ENCODE data around the gene ADAMTS19. TPM values are rescaled to one million over a fixed set of nuclear protein-coding genes. Genes with fewer than 3 reads are reported as not detected.

ADAMTS19 gene
- total and polyA plus RNA-seq, 9 donors, result 0.18 to 23.5 (median 2.2) TPM

DNA sequence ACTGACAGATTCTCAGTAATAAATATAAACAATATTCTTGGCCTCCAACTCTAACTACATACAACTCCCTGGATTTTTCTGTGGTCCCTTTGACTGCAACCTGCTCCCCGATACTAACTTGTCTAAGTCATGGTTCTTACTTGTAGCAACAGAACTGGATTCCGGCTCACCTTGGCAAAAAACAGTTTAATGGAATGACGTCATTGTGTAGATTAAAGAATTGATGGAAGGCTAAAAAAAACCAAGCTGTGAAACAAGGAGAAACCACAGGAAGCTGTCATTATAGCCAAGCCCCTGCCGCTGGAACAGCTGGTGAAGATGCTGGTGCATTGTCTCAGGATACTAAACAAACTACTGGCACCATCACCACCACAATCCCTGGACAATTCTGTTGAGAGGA is 11.4 kb upstream of the ADAMTS19 start:
- WGBS, 3 donors, result 89 to 93% (median 91%) methylated on average over 4 of the region's 4 CpGs
- Histone ChIP-seq H3K4me1 (ENCODE audit: insufficient read depth) (no peaks in the 10 kb centered on the region), H3K9me3 (no peaks in the 10 kb centered on the region), H3K27ac (no peak overlapping the region), H3K4me3 (no peak overlapping the region), H3K27me3 (no peaks in the 10 kb centered on the region), H3K36me3 (no peaks in the 10 kb centered on the region)
- intact Hi-C loops (cut with DNase I), result no loop called here
- TF ChIP-seq EP300 (IDR thresholded peaks at IDR 0.05) (no peak), POLR2A (IDR thresholded peaks at IDR 0.05) (no peak)
- TF ChIP-seq, protein P1, sequence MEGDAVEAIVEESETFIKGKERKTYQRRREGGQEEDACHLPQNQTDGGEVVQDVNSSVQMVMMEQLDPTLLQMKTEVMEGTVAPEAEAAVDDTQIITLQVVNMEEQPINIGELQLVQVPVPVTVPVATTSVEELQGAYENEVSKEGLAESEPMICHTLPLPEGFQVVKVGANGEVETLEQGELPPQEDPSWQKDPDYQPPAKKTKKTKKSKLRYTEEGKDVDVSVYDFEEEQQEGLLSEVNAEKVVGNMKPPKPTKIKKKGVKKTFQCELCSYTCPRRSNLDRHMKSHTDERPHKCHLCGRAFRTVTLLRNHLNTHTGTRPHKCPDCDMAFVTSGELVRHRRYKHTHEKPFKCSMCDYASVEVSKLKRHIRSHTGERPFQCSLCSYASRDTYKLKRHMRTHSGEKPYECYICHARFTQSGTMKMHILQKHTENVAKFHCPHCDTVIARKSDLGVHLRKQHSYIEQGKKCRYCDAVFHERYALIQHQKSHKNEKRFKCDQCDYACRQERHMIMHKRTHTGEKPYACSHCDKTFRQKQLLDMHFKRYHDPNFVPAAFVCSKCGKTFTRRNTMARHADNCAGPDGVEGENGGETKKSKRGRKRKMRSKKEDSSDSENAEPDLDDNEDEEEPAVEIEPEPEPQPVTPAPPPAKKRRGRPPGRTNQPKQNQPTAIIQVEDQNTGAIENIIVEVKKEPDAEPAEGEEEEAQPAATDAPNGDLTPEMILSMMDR (IDR thresholded peaks at IDR 0.05), result no peak
- DNase-seq, result no peak

DNA sequence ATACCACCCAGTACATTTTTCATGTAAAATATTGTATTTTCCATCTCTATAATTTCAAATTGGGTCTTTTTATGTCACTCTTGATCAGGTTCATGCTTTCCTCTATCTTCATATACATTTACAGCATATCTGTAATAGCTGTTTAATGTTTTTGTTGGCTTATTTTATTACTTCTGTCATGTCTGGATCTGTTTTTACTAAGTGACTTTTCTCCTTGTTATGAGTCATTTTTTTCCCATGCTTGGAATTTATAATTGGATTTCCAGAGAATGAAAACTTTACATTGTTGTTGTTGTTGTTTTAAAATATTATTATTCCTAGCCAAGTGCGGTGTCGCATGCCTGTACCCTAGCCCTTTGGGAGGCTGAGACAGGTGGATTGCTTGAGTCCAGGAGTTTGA is 5.6 kb upstream of the ADAMTS19 start:
- Histone ChIP-seq H3K27me3 (no peaks in the 10 kb centered on the region), H3K9me3 (no peaks in the 10 kb centered on the region), H3K4me1 (ENCODE audit: insufficient read depth) (peaks cover under 1% of the 10 kb centered on the region), H3K27ac (no peak overlapping the region), H3K4me3 (no peak overlapping the region), H3K36me3 (no peaks in the 10 kb centered on the region)
- DNase-seq, result no peak
- WGBS, 3 donors, result 95 to 98% (median 98%) methylated on average over 2 of the region's 2 CpGs
- TF ChIP-seq, protein P1 (IDR thresholded peaks at IDR 0.05), result no peak
- no peak for TF ChIP-seq EP300 (IDR thresholded peaks at IDR 0.05)
- no peak for TF ChIP-seq POLR2A (IDR thresholded peaks at IDR 0.05)
- intact Hi-C loops (cut with DNase I), result no loop called here

DNA sequence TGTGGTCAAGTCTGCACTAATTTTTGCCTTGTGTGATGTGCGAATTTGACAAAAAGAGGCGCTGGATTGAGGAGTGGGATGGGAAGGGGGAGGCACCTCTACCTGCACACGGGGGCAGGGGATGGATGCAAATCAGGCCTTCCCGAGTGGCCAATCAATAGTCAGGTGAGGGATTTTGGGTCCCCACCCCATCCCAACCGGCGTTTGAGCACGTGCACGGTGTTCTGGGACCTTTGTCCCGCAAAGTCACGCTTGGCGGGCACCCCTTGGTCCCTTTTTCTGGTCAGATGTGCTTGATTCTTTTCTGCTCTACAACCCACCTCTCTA is 685 bp upstream of the ADAMTS19 start:
- no peaks in the 10 kb centered on the region for H3K36me3 ChIP-seq
- peak overlapping the region; percentile 57 for H3K4me3 ChIP-seq
- intact Hi-C loops (cut with DNase I), result no loop called here
- TF ChIP-seq POLR2A (IDR thresholded peaks at IDR 0.05), result no peak
- TF ChIP-seq, protein P1 (IDR thresholded peaks at IDR 0.05), result no peak
- TF ChIP-seq EP300 (IDR thresholded peaks at IDR 0.05), result no peak
- DNase-seq, result no peak
- no peaks in the 10 kb centered on the region for H3K27me3 ChIP-seq
- H3K27ac ChIP-seq, result no peak overlapping the region
- 22 to 48% (median 37%) methylated on average over 11 of the region's 11 CpGs for WGBS, 3 donors
- peaks cover 6% of the 10 kb centered on the region for H3K4me1 ChIP-seq (ENCODE audit: insufficient read depth)
- no peaks in the 10 kb centered on the region for H3K9me3 ChIP-seq

DNA sequence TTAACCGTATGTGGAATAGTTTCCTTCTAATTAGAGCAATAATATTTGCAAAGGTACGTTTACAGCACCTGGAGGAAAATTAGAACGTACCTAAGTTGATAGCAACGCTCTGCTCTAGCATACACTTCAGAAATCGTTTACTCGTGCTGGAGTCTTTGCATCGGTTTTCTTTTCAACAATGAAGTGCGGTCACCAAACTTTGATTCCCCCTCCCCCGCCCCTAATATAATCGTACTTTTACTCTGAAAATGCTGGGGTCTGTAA is 506 bp downstream of the ADAMTS19 start:
- Histone ChIP-seq H3K27me3 (no peaks in the 10 kb centered on the region), H3K4me1 (ENCODE audit: insufficient read depth) (peaks cover 6% of the 10 kb centered on the region), H3K27ac (no peak overlapping the region), H3K9me3 (no peaks in the 10 kb centered on the region), H3K36me3 (no peaks in the 10 kb centered on the region), H3K4me3 (peak overlapping the region; percentile 57)
- WGBS, 3 donors, result 0% methylated on average over 10 of the region's 10 CpGs
- DNase-seq, result no peak
- intact Hi-C loops (cut with DNase I), result no loop called here
- TF ChIP-seq EP300 (IDR thresholded peaks at IDR 0.05), result no peak
- TF ChIP-seq, protein P1 (IDR thresholded peaks at IDR 0.05), result no peak
- TF ChIP-seq POLR2A (IDR thresholded peaks at IDR 0.05), result no peak

All from ovary (tissue), 9 donors.